KMS-11 (cell line): ENCODE data around the gene FADD.

Experiments
- H2AFZ ChIP-seq: fragments of 200-600 bp; sonication (generic); 2 replicates; pipeline ENCODE4 v1.6.1; 2016; ENCODE audit warnings: antibody characterized with exemption, mixed run types, low read depth
- H3K27ac ChIP-seq: fragments of 200-600 bp; sonication (generic); 2 replicates; pipeline ENCODE4 v1.6.1; 2016; ENCODE audit warnings: mild to moderate bottlenecking, mixed run types
- H3K27me3 ChIP-seq: fragments of 200-600 bp; sonication (generic); 2 replicates; pipeline ENCODE4 v1.6.1; 2017; ENCODE audit warnings: mild to moderate bottlenecking, low read depth, mixed run types, moderate library complexity; ENCODE audit not compliant: insufficient read depth
- H3K36me3 ChIP-seq: fragments of 200-600 bp; sonication (generic); 2 replicates; pipeline ENCODE4 v1.6.1; 2017; ENCODE audit warnings: mild to moderate bottlenecking, mixed run types; ENCODE audit not compliant: insufficient read depth
- H3K4me1 ChIP-seq: fragments of 200-600 bp; sonication (generic); 2 replicates; pipeline ENCODE4 v1.6.1; 2016; ENCODE audit warnings: mild to moderate bottlenecking, low read depth, mixed run types; ENCODE audit not compliant: poor library complexity, severe bottlenecking
- H3K4me2 ChIP-seq: fragments of 200-600 bp; sonication (generic); 2 replicates; pipeline ENCODE4 v1.7.0; 2016; ENCODE audit warnings: mild to moderate bottlenecking, mixed run types
- H3K4me3 ChIP-seq: fragments of 200-600 bp; sonication (generic); IDR thresholded peaks from 2 replicates; pipeline ENCODE4 v1.6.1; 2017; ENCODE audit warnings: low read depth, low read length, mixed read lengths; ENCODE audit not compliant: insufficient read depth
- H3K79me2 ChIP-seq: fragments of 200-600 bp; sonication (generic); 2 replicates; pipeline ENCODE4 v1.6.1; 2016; ENCODE audit warnings: low read depth, mixed run types; ENCODE audit not compliant: insufficient read depth
- H3K9ac ChIP-seq: fragments of 200-600 bp; sonication (generic); 2 replicates; pipeline ENCODE4 v1.6.1; 2016; ENCODE audit warnings: mild to moderate bottlenecking, mixed run types
- H4K20me1 ChIP-seq: fragments of 200-600 bp; sonication (generic); 2 replicates; pipeline ENCODE4 v1.6.1; 2016; ENCODE audit warnings: mild to moderate bottlenecking, mixed run types; ENCODE audit not compliant: insufficient read depth
- TF ChIP-seq, protein P1 (sequence below): fragments of 200-600 bp; sonication (generic); conservative IDR thresholded peaks from 2 replicates; pipeline ENCODE4 v1.6.1; 2017; ENCODE audit warnings: low read depth, mild to moderate bottlenecking, antibody characterized with exemption, low read length, moderate library complexity, mixed read lengths

The FADD gene

DNA sequence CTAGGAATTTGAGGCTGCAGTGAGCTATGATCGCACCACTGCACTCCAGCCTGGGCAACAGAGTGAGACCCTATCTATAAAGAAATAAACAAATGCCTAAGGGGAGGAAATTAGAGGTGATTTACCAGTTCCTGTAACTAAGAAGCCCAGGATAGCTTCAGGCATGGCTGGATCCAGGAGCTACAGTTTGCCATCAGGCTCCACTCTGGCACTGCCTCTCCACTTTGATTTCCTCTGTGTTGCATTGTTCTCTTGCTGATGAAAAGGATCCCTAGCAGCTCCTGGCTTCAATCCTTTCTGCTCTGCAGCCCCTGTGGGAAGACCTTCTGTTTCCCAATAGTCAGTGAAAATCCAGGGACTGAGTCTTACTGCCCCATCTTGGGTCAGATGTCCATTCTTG is 20.1 kb upstream of the FADD start:
- H3K9ac ChIP-seq, result no peak overlapping the region
- no peak overlapping the region for H3K4me3 ChIP-seq
- no peak overlapping the region for H2AFZ ChIP-seq
- TF ChIP-seq, protein P1, sequence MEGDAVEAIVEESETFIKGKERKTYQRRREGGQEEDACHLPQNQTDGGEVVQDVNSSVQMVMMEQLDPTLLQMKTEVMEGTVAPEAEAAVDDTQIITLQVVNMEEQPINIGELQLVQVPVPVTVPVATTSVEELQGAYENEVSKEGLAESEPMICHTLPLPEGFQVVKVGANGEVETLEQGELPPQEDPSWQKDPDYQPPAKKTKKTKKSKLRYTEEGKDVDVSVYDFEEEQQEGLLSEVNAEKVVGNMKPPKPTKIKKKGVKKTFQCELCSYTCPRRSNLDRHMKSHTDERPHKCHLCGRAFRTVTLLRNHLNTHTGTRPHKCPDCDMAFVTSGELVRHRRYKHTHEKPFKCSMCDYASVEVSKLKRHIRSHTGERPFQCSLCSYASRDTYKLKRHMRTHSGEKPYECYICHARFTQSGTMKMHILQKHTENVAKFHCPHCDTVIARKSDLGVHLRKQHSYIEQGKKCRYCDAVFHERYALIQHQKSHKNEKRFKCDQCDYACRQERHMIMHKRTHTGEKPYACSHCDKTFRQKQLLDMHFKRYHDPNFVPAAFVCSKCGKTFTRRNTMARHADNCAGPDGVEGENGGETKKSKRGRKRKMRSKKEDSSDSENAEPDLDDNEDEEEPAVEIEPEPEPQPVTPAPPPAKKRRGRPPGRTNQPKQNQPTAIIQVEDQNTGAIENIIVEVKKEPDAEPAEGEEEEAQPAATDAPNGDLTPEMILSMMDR, result no peak
- H3K27ac ChIP-seq, result no peak overlapping the region
- H3K4me2 ChIP-seq, result no peak overlapping the region
- no peaks in the 10 kb centered on the region for H4K20me1 ChIP-seq
- no peaks in the 10 kb centered on the region for H3K4me1 ChIP-seq
- H3K27me3 ChIP-seq, result peaks cover 37% of the 10 kb centered on the region
- no peaks in the 10 kb centered on the region for H3K36me3 ChIP-seq
- no peaks in the 10 kb centered on the region for H3K79me2 ChIP-seq

- Histone ChIP-seq H3K4me3 (no peak overlapping the region), H3K4me1 (no peaks in the 10 kb centered on the region), H3K79me2 (no peaks in the 10 kb centered on the region), H3K27me3 (peaks cover 42% of the 10 kb centered on the region), H3K9ac (no peak overlapping the region), H3K4me2 (no peak overlapping the region), H3K27ac (no peak overlapping the region), H3K36me3 (no peaks in the 10 kb centered on the region), H2AFZ (no peak overlapping the region), H4K20me1 (no peaks in the 10 kb centered on the region)
- TF ChIP-seq, protein P1, result no peak
Measured at GRCh38 chr11:70183483-70184176, 19.5 kb upstream of the FADD start.

- Histone ChIP-seq H3K27ac (no peak overlapping the region), H2AFZ (no peak overlapping the region), H3K36me3 (no peaks in the 10 kb centered on the region), H3K27me3 (peaks cover 43% of the 10 kb centered on the region), H3K79me2 (no peaks in the 10 kb centered on the region), H3K4me1 (no peaks in the 10 kb centered on the region), H3K4me3 (no peak overlapping the region), H4K20me1 (no peaks in the 10 kb centered on the region), H3K9ac (no peak overlapping the region), H3K4me2 (no peak overlapping the region)
- TF ChIP-seq, protein P1, result no peak
Measured at GRCh38 chr11:70184396-70184795, 18.7 kb upstream of the FADD start.

DNA sequence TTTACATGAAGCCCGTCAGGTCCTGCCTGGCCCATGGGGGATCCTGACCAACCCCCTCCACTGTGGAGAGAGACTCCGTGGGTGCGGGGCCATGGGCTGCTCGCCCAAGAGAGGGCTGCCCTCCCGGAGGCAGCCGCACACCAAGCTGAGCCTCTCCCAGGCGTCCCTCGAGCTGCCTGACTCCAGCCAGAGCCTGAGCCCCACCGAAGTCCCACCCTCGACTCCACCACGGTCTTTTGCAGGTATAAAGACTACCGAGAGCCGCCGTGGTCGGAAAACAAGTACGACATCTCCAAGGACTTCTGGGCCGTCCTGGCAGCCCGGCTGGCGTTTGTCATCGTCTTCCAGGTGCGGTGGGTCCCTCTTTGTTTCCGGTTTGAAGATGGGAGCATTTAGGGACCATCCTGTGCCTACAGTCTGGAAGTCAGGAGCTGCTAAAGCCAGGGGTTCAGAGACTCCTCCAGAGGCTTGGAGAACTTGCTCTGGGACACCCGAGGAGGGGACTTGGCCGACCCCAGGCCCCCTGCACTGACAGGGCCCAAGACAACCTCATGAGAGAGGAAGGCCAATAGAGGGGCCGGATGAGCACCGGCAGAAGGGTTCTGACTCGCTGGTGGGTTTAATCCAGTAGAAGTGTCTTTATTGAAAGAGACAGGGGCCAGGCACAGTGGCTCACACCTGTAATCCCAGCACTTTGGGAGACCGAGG is 17.6 kb upstream of the FADD start:
- Histone ChIP-seq H3K9ac (no peak overlapping the region), H3K27me3 (peaks cover 32% of the 10 kb centered on the region; the same call in 1 of the 2 replicates), H2AFZ (no peak overlapping the region), H3K4me3 (no peak overlapping the region), H3K27ac (no peak overlapping the region), H3K4me2 (no peak overlapping the region), H3K4me1 (no peaks in the 10 kb centered on the region), H3K36me3 (no peaks in the 10 kb centered on the region), H4K20me1 (no peaks in the 10 kb centered on the region), H3K79me2 (no peaks in the 10 kb centered on the region)
- TF ChIP-seq, protein P1, result no peak
